GM18502 (cell line): ENCODE data around the gene HEG1.

Experiments used
- ATAC-seq: cut with Tn5 transposase; IDR thresholded peaks from one replicate; pipeline ENCODE4 v1.9.1; 2021; ENCODE audit warnings: mild to moderate bottlenecking; ENCODE audit not compliant: unreplicated experiment, poor library complexity

The HEG1 gene

DNA sequence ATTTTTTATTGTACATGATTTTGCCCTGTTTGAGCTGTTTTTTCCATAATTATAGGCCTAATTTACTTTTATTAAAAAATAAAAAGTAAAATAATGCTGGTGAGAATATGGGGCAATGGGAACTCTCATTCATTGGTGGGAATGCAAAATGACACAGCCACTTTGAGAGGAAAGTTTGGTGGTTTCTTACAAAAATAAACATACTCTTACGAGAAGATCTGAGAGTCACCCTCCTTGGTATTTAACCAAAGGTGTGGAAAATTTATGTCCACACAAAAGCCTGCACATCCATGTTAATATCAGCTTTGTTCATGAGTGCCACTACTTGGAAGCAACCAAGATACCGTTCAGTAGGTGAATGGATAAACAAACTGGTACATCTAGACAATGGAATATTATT lies 131.1 kb downstream of the HEG1 start:
- ATAC-seq = no peak

DNA sequence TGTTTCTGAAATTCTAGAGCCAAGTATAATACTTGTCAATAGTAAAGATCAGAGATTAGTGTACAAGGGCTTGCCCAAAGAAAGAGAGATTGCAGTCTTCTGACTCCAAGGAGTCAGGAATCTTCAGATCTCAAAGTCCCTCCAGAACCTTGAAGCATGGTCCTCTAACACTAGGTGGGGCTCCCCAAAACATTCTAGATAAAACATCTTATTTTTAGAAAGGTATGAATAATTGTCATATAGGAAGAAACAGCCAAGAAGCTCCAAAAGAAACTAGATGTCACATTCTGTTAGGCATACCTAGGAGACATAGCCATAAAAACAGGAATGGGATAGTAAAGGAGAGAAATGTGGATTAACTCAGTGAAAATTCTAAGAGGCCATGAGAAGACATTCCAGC lies 132.0 kb downstream of the HEG1 start:
- no peak for ATAC-seq

DNA sequence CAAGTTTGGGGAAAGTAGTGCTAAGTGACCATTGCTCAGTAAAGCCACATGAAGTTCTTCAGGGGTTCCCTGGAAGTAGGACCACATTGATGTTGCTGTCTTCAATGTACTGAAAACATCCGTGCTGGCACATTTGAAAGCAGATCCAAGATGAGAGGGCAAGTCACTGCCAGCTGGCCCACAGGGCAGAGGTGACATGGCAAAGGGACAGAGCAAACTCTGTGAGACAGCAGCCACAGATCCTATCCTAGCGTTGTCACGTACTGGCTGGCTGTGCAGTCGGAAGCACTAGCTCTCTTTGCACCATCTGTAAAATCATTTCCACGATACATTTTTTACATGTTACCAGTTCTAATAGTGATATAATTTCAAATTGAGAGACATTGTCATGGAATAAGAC lies 135.1 kb downstream of the HEG1 start:
- no peak for ATAC-seq

DNA sequence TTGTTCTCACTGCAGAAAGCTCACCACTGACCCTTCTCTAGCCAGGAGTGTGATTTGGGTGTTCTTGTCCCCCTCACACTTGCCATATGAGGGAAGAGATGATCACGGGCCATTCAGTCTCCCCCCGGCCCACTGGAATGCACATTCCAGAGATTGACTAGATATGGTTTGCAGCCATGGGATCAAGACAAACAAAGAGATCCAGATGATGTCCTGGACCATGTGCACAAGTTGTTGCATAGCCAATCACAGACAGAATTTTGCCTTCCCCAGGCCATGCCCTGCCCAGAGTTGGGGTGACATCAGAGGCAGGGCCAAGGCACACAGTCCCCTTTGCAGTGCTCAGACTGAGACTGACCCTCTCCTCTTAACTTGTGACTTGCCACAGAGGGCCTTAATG lies 136.0 kb downstream of the HEG1 start:
- ATAC-seq = no peak

- no peak for ATAC-seq
Measured at GRCh38 chr3:124918524-124918923, 137.3 kb downstream of the HEG1 start.

DNA sequence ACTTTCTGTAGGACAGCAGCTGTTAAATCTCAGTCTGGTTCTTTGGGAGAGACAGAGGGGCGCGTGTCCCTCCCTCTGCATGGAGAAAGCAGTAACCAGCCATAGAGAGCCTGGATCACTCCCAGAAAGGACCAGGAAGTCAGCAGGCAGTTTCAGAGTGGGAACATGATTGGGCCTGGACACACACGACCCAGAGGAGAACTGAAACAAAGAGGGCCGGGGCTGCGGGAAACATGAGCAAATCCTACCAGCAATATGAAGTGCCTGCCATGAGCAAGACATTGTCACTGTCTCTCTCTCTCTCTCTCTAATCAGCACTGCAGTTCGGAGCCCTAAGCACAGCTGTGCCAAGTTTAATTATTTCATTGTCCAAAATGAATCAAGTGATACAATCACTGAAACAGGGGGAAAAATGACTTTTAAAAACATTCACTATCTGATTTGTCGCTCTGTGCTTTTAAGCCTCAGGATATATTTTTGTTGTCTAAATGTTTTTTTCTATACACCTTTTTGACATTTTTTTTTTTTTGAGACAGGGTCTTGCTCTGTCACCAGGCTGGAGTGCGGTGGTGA lies 138.9 kb downstream of the HEG1 start:
- no peak for ATAC-seq
